A673 (cell line): ENCODE results near the gene UBR4. TPM values are rescaled to one million over a fixed set of nuclear protein-coding genes. Genes with fewer than 3 reads are reported as not detected.

Source experiments
- BruUV-seq: library from RNA; stranded (reverse); fragments of 400-500 nt; replicated peaks from 2 replicates; lab custom pipeline; 2021; lab: Mats Ljungman, UMichigan
- CTCF ChIA-PET: fragments of 300-600 bp; sonication (Branson Sonifier 250); formaldehyde crosslinking; loops from one replicate; lab custom pipeline; 2022; ENCODE audit warnings: antibody characterized with exemption; lab: Charles Lee
- POLR2A ChIA-PET: fragments of 300-600 bp; sonication (Branson Sonifier 250); formaldehyde crosslinking; loops from one replicate; lab custom pipeline; 2022; ENCODE audit warnings: antibody characterized with exemption; ENCODE audit not compliant: low non-redundant PET; lab: Charles Lee
- DNase-seq: peaks from one replicate; pipeline ENCODE4 v3.0.0-alpha.2; 2015; ENCODE audit warnings: low spot score
- H3K27ac ChIP-seq: fragments of 200-600 bp; sonication (generic); 2 replicates; pipeline ENCODE4 v1.5.1; 2016; ENCODE audit warnings: mixed run types, low read depth, mild to moderate bottlenecking, mixed read lengths, antibody characterized with exemption, low read length; ENCODE audit not compliant: poor library complexity, severe bottlenecking
- H3K27me3 ChIP-seq: fragments of 200-600 bp; sonication (generic); replicated peaks from 2 replicates; pipeline ENCODE4 v1.6.1; 2017; ENCODE audit warnings: mixed run types, low read depth, mild to moderate bottlenecking, mixed read lengths, antibody characterized with exemption, low read length; ENCODE audit not compliant: insufficient read depth, poor library complexity
- H3K36me3 ChIP-seq: fragments of 200-600 bp; sonication (generic); 2 replicates; pipeline ENCODE4 v1.6.1; 2016; ENCODE audit warnings: mixed run types, mild to moderate bottlenecking, mixed read lengths, antibody characterized with exemption, low read length; ENCODE audit not compliant: insufficient read depth, poor library complexity, severe bottlenecking
- H3K4me1 ChIP-seq: fragments of 200-600 bp; sonication (generic); 2 replicates; pipeline ENCODE4 v1.6.1; 2017; ENCODE audit warnings: mixed run types, mild to moderate bottlenecking, mixed read lengths, antibody characterized with exemption, low read length; ENCODE audit not compliant: insufficient read depth, poor library complexity, severe bottlenecking
- H3K4me3 ChIP-seq: fragments of 200-600 bp; sonication (generic); 2 replicates; pipeline ENCODE4 v1.5.1; 2016; ENCODE audit warnings: low read depth, mixed run types, mild to moderate bottlenecking, mixed read lengths, low read length; ENCODE audit not compliant: poor library complexity, severe bottlenecking
- H3K9me3 ChIP-seq: fragments of 200-600 bp; sonication (generic); 2 replicates; pipeline ENCODE4 v1.6.1; 2016; ENCODE audit warnings: mixed run types, low read depth, mild to moderate bottlenecking, mixed read lengths, antibody characterized with exemption, low read length; ENCODE audit not compliant: poor library complexity, severe bottlenecking
- CTCF ChIP-seq: fragments of 300-800, 200-600 bp; sonication (generic); conservative IDR thresholded peaks from 2 replicates; pipeline ENCODE4 v1.5.1; 2017; ENCODE audit warnings: low read depth, mild to moderate bottlenecking, antibody characterized with exemption, low read length, moderate library complexity, mixed read lengths
- EZH2 ChIP-seq: fragments of 200-600 bp; sonication (generic); IDR thresholded peaks from 2 replicates; pipeline ENCODE4 v1.6.1; 2017; ENCODE audit warnings: borderline replicate concordance, low read depth, mild to moderate bottlenecking, mixed read lengths, antibody characterized with exemption, low read length; ENCODE audit not compliant: poor library complexity, severe bottlenecking
- intact Hi-C: fragments of 100-400 bp; cut with micrococcal nuclease; formaldehyde crosslinking; loops from one replicate; pipeline ENCODE4 v1.10.0; 2022; ENCODE audit not compliant: unreplicated experiment
- total RNA-seq: library from RNA; stranded (reverse); gene quantifications from 2 replicates; pipeline ENCODE4 v1.2.3, GENCODE V29; 2021

UBR4 gene
- total RNA-seq, 1 experiment from 2014 or later: 214 TPM

- no peaks in the 10 kb centered on the region for H3K27me3 ChIP-seq
- no peaks in the 10 kb centered on the region for H3K36me3 ChIP-seq
- CTCF ChIA-PET: no interaction called here
- peak overlapping the region; percentile 69 for H3K27ac ChIP-seq
- intact Hi-C loops: no loop called here
- peaks cover 36% of the 10 kb centered on the region for H3K4me1 ChIP-seq
- H3K4me3 ChIP-seq: no peak overlapping the region
- no peak for TF ChIP-seq EZH2
- TF ChIP-seq CTCF: no peak
- POLR2A ChIA-PET: no interaction called here
- BruUV-seq: no TSS peak
- no peak for DNase-seq
- no peaks in the 10 kb centered on the region for H3K9me3 ChIP-seq
Measured at GRCh38 chr1:19054216-19054615, 155.8 kb downstream of the UBR4 start.

GRCh38 chr1:19053486-19053885 is 156.6 kb downstream of the UBR4 start:
- no TSS peak for BruUV-seq
- Histone ChIP-seq H3K9me3 (no peaks in the 10 kb centered on the region), H3K36me3 (no peaks in the 10 kb centered on the region), H3K27me3 (no peaks in the 10 kb centered on the region), H3K27ac (no peak overlapping the region), H3K4me1 (peaks cover 42% of the 10 kb centered on the region), H3K4me3 (no peak overlapping the region)
- intact Hi-C loops: no loop called here
- CTCF ChIA-PET: no interaction called here
- POLR2A ChIA-PET: no interaction called here
- TF ChIP-seq EZH2 (no peak), CTCF (no peak)
- peak; percentile 44 for DNase-seq

- Histone ChIP-seq H3K4me3 (no peak overlapping the region), H3K27ac (no peak overlapping the region), H3K4me1 (peaks cover 46% of the 10 kb centered on the region), H3K36me3 (no peaks in the 10 kb centered on the region), H3K9me3 (no peaks in the 10 kb centered on the region), H3K27me3 (no peaks in the 10 kb centered on the region)
- CTCF ChIA-PET: no interaction called here
- no peak for DNase-seq
- BruUV-seq: no TSS peak
- TF ChIP-seq CTCF (no peak), EZH2 (no peak)
- POLR2A ChIA-PET: no interaction called here
- intact Hi-C loops: no loop called here
Measured at GRCh38 chr1:19049798-19050197, 160.3 kb downstream of the UBR4 start.
